Kidney epithelial cell (primary cell): ENCODE measurements around the gene C1orf74. TPM values are rescaled to one million over a fixed set of nuclear protein-coding genes. Genes with fewer than 3 reads are reported as not detected.

Experiments
- DNase-seq: peaks from one replicate; pipeline ENCODE4 v3.0.0-alpha.2; 2010; ENCODE audit warnings: low read depth
- H3K27me3 ChIP-seq: 2 replicates; pipeline ENCODE4 v1.6.0; 2011; ENCODE audit warnings: low read length; ENCODE audit not compliant: control insufficient read depth, insufficient read depth
- H3K36me3 ChIP-seq: 2 replicates; pipeline ENCODE4 v1.5.1; 2011; ENCODE audit warnings: low read length; ENCODE audit not compliant: control insufficient read depth, insufficient read depth
- H3K4me3 ChIP-seq: 2 replicates; pipeline ENCODE4 v1.5.1; 2011; ENCODE audit warnings: low read depth, mild to moderate bottlenecking, control low read depth, low read length
- CTCF ChIP-seq: IDR thresholded peaks from 2 replicates; pipeline ENCODE4 v1.5.1; 2011; ENCODE audit warnings: mild to moderate bottlenecking, moderate library complexity, low read length, control low read depth, inconsistent platforms; ENCODE audit not compliant: insufficient read depth, poor library complexity, severe bottlenecking
- total RNA-seq: library from RNA; depleted of rRNA; stranded (reverse); fragments of >200 nt; gene quantifications from 2 replicates; pipeline ENCODE4 v1.2.3, GENCODE V29; 2015

C1orf74 gene
- total RNA-seq, 1 donor from 2014 or later, result 12.4 TPM

DNA sequence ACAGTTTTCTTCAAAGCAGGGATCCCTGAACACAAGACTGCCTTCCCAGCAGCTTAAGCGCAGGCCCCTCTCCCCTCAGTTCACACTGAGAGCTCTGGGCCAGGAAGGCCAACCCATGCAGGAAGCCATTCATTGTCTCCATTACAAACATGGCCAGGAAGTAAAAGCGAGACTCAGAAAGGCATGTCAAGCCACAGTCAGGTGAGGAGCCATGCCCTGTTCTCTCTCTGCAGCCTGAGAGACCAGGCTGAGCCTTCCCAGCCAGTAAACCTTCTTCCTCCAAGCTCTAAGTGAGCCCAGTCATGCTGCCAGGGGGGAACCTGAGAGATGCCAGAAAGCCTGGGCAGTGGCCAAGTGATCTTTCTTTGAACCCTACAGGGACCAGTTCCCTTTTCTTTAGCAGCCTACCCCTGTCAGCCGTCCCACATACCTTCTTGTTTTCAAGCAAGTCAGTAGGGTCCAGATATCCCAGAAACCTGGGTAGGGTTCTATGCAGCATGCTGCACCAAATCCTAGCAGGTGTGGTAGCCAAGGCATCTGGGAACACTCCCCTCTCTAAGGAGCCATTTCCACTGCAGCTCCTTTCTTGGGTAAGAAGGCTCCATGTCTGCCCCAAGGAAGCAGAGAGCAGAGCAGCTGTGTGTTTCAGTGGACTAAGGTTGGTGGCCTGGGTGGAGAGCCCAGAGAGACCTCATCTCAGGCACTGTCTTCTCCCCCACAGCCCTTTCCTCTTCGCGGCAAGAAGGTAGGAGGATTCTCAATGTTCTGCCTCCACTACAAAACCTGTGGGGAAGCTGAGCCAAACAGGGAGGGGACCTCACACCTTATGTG lies 27.5 kb downstream of the C1orf74 start:
- Histone ChIP-seq H3K27me3 (peaks cover 5% of the 10 kb centered on the region), H3K4me3 (no peak overlapping the region), H3K36me3 (no peaks in the 10 kb centered on the region)
- DNase-seq, result no peak
- no peak for TF ChIP-seq CTCF

- peaks cover 5% of the 10 kb centered on the region for H3K27me3 ChIP-seq
- TF ChIP-seq CTCF, result no peak
- H3K4me3 ChIP-seq, result no peak within 1 kb of the TSS
- no peaks in the 10 kb centered on the region for H3K36me3 ChIP-seq
- DNase-seq, result no peak
Observed at GRCh38 chr1:209755926-209756614, 28.3 kb downstream of the C1orf74 start, which contains the start of gene TRAF3IP3. TSS of gene TRAF3IP3 (plus strand) at chr1:209756053. CDS start at chr1:209760040, 3,987 bp downstream.

GRCh38 chr1:209755256-209755655 lies 29.1 kb downstream of the C1orf74 start:
- no peak for TF ChIP-seq CTCF
- H3K27me3 ChIP-seq, result peaks cover 5% of the 10 kb centered on the region

DNA sequence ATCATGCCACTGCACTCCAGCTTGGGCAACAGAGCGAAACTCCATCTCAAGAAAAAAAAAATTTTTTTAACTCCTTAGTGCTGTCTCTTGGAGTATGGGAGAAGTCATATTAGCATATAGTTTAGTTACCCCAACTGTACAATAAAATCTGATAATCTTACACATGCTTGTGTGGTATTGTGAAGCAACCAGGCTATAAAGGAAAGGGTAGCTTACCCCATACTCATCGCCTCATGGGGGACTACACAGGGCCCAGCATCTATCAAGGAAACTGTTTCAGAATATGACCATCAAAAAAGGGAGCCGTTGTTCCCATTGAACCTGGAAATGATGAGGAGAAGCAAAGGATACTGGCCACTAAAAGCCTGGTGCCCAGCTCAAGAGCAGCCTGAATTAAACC lies 31.5 kb downstream of the C1orf74 start:
- no peaks in the 10 kb centered on the region for H3K36me3 ChIP-seq
- H3K27me3 ChIP-seq, result no peaks in the 10 kb centered on the region
- H3K4me3 ChIP-seq, result no peak overlapping the region
- no peak for DNase-seq
- no peak for TF ChIP-seq CTCF

More at GRCh38 chr1:209755256-209755655, 29.1 kb downstream of the C1orf74 start:
- no peak for DNase-seq
- Histone ChIP-seq H3K36me3 (no peaks in the 10 kb centered on the region), H3K4me3 (no peak overlapping the region)

GRCh38 chr1:209751627-209752231 lies 32.6 kb downstream of the C1orf74 start:
- Histone ChIP-seq H3K27me3 (no peaks in the 10 kb centered on the region), H3K36me3 (no peaks in the 10 kb centered on the region), H3K4me3 (no peak overlapping the region)
- no peak for TF ChIP-seq CTCF
- DNase-seq, result no peak
